NCI-H524 treated with DMSO at 0.1 percent for 48 hours (cell line): Measurements from ENCODE around the gene GUCY2C.

Experiments used
- DNase-seq: peaks from one replicate; lab custom pipeline; 2025; lab: John Stamatoyannopoulos, UW

The GUCY2C gene

DNA sequence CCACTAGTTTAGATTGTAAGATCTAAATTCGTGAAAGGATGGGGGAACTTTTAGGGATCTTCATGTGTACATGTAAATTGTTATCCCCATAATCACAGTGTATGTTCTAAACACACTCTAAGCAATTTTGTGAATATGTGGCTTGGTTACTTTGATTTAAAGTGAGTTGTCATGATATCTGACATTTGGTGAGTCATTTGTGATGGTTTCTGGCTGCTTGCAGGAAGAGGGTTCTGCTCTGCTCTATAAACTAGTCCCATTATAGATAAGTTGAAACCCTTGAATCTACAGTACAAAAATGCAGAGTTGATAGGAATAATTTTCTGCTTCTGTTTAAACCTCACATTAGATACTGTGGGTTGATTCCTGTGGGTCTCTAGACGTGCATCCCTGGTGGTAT lies 14.8 kb downstream of the GUCY2C start:
- no peak for DNase-seq

DNA sequence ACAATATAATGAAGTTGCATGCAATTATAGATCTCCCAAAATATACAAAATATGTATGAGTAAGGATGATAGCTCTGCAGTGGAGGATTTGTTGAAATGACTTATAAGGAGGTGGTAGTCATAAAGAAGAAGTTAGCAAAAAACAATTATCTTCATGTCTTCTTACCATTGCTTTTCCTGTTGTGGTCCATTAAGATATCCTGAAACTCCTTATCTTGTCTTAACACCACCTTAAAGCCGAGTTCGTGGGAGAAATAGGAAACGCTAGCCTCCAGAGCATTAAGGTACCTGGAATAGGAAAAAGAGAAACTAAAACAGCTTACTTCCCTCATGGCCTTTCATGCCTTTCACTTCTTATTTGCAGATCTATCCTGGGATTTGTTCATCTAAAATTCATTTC lies 15.2 kb downstream of the GUCY2C start:
- DNase-seq, result no peak

DNA sequence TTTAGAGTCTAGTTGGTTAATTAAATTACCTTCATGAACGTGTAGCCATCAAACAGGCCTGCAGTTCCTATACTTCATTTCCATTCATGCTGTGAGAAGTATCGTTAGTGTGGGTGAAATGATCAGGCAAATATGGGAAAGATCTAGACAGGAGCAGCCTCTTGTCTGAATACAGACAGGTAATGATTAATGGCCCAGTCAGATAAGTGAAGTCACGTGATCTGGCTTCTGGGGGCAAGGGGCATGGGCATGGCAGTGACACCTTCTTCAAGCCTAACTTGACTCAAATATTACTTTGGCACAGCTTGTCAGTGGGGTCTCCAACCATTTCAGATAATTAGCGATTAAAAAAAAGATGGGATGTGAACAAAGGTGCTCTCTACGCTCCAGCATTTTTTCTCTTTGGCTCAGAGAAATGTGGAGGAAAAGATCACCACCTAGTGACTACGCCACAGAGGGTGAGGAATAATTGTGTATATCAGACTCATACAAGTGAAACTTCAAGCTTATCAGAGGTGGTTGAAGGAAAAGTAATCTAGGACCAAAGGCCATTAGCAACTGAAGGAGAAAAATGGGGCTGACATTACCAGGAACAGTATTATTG lies 17.8 kb downstream of the GUCY2C start:
- DNase-seq, result no peak

DNA sequence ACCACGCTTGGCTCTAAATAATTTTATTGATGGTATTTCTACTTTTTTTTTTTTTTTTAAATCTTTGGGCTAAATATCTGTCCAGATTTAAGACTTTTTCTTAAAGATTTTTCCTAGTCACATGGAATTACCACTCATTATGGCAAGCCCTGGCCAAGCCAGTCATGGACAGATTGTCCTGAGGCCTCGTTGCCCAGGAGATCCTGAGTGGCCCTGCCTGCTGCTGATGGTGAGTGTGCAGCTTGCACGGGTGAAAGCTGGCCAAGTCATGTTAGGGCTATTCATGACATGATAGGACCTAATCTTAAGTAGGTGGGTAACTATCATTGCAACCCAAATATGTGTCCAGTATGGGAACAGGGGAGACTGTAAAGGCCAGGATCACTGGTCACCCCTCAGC lies 27.8 kb downstream of the GUCY2C start:
- DNase-seq, result no peak

DNA sequence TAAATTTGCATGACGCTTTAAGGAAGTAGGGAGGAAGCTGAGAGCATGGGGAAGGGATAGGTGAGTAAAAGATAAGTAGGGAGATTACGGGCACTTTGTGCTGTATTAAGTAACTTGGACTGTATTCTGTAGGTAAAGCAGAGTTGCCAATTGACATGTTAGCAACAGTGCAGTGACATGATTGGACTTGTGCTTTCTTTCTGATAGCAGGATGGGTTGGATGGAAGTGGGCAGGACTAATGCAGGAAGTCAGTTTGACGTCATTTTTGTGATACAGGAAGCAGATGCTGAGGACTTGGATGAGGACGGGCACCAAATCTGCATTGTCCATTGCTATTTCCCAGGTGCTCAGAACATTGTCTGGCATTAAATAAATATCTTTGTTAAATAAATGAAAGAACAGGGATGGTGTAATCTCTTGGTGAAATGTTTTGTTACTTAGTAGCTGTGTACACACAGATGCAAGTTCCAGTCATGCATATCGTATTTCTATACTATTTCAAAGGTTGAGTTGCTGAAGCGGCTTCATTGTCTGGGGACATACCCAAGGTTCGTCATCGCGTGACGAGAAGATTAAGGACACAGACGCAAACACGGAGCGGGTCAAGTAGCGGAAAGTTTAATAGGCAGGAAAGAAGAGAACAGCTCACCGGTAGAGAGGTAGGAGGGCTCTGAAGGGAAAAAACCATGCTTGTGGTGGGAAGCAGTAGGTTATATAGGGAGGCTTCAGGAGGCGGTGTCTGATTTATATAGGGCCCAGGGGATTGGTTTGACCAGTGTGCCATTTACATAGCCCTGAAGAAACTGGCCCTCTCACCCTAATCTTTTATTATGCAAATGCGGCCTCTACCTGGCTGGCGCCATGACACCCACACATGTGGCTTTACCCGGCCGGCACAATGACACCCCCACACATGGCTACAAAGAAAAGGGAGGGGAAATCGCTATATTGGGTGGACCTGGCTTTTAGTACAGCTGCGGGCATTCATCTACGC lies 30.7 kb downstream of the GUCY2C start:
- DNase-seq, result no peak

DNA sequence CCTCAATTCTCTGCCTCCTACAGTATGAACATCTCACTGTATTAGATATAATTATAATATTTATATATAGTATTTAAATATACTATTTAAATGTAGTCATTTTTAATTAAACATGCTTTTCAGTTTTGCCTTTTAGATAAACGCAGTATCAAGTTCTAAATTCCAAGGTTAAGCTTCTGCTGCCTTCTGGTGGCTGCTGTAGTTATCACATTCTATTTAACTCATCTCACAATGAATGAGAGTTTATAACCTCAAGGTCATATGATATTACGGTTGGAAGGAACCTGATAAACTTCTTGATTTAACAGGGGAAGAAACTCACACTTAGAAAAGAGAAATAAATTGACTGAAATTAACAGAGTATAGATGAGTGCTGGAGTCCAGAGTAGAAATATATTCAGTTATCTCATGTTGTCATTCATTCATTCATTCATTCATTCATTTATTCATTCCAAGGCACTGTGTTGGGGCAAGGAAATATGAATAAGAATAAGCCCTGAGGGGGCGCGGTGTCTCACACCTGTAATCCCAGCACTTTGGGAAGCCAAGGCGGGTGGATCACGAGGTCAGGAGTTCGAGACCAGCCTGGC lies 31.9 kb downstream of the GUCY2C start:
- DNase-seq, result no peak

DNA sequence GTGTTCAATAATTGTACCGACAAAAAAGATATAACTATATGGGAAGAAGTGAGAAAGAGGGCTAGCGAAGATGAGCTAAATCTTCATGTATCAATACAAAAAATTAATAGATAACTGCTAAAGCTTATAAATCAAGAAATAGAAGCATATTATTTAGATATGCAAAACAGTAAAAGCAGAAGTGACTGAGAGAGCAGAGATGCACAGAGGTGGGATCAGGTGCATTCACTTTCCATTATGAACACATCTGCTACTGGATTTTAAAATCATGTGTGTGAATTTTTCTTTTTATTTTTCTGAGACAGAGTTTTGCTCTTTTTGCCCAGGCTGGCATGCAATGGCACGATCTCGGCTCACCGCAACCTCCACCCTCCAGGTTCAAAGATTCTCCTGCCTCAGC lies 33.4 kb downstream of the GUCY2C start:
- no peak for DNase-seq

DNA sequence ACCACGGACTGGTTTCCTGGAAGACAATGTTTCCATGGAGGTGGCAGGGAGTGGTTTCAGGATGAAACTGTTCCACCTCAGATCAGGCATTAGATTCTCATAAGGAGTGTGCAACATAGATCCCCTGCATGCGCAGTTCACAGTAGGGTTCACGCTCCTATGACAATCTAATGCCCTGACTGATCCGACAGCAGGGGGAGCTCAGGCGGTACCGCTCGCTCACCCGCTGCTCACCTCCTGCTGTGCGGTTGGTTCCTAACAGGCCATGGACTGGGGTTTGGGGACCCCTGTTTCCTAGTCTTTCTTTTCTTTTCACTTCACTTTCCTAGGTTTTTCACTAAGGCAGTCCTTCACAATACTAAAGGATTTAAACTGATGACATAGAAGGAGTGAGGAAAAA lies 39.6 kb downstream of the GUCY2C start:
- no peak for DNase-seq

DNA sequence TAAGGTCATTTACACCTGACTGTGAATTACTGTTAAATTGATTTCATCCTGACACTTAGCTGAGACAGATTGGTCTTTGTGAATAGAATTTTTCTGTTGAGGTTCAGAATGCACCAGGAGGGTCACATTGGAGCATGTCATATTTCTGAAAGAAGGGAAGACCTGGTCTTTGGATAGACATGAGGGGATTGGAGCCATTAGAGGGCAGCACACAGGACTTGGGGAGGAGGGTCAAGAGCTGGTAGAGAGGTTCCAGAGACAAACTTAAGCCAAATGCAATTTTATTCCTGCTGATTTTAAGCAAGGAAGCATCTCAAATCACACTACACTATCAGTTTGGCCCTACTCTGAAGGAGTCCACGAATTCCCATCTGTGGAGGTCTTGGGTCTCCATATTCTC lies 41.1 kb downstream of the GUCY2C start:
- no peak for DNase-seq

DNA sequence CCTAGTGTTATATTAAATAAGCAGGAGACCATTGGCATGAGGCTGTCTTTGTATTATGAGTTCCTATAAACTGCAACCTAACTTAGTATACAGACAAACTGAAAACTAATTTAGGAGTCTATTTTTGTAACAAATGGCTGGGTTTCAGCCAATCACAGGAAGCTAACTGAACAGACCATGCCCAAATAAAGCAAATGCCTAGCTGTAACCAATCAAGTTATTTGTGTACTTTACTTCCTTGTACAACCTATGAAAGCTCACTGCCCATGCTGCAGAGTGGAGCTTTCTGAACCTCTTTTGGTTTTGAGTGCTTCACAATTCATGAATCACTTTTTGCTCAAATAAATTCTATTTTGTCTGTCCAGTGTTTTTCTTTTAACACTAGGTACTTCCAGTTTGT lies 41.6 kb downstream of the GUCY2C start:
- no peak for DNase-seq

DNA sequence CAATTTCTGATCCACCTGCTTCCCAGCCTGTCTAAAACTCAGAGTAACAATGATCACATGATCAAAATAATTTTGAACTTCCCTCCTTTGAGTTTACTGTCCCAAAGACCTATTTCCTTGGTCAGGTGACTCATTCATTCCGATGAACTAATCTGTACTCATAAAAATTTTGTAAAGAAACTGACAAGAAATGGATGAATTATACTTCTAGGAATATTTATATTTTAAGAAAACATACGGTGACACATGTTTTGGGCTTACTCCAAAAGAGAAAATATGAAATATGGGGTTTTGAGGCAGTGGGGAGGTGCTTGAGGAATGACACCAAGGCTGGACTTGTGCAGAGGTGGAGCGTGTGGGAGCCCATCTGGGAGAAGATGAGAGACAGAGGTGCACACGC lies 42.0 kb downstream of the GUCY2C start:
- DNase-seq, result no peak

DNA sequence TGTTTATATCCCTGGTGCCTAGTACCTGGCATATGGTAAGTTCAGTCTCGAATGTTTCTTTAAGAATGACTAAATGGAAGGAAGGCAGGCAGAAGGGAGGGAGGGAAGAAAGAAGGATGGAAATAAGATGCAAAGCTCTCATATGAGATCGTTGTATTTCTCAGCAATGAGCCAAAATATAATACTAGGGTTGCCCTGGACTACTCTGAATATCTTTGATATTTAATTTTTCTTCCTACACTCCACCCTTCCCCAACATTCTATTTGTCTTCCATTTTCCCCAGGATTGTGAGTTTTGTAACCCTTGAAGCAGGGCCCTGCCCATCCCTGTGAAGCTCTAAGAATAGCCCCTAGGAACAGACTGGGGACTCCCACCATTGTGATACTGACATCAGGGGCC lies 43.9 kb downstream of the GUCY2C start:
- no peak for DNase-seq

DNA sequence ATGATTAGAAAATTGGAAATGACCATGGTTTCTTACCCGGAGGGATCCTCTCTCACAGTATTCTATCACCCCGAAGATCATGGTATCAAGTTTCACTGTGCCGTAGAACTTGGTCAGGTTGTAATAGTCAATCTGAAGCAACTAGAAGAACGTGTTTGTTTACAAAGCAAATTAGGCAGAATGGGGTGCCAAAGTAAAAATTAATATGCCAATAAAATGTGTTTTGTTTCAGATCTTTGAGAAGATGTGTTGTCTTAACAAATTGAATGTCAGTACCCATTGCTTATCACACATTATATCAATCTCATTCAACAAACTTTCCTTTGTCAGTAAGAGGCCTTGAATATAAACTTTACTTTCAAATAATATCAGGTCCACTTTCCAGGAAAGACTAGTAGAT lies 45.0 kb downstream of the GUCY2C start:
- DNase-seq, result no peak

DNA sequence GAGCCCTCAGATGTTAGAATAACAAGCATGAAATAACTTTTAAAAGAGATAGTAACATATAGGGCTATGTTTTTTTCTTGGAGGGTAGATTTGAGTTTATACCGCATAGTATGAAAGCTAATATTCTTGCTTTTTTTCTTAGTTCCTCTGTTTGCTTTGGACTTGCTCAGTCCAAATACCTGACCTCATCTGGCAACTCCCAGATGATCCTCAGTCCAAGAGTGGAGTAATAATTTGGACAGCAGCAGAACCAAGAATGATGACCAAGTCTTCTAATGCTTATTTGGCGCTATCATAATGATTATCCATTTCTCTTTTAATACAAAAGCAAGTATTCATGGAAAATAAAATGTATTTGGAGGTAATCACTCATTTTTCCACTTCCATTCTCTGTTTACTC lies 45.6 kb downstream of the GUCY2C start:
- no peak for DNase-seq

DNA sequence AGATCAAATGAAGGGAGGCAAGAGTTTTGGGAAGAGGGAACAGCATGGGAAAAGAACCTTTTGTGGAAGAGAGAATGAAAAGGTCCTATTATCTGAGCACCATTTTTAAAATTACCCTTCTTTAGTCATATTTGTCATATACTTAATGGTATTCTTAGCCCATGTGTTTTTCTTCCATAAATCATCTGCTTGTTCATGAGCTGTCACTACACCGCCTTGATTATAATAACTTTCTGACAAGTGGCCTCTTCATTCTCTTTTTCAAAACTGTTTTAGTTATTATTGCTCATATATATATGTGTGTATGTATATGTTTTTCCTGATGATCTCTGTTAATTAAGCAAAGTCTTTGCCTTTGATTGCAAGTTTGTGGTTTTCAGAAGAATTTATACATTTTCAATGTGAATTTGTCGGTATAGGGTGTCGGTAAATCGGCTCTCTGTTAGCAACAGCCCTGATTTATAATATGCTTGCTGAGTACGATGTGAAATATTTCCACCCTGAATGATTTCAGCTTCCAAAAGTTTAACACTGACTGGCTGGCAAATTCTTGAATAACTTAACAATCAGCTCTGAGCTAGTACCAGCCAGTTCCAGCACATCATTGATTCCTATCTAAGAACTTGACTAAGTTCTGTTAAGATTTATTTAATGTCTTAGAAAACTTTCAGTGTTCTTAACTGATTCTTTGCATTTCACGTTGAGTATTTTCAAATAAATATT lies 49.2 kb downstream of the GUCY2C start:
- DNase-seq, result no peak

DNA sequence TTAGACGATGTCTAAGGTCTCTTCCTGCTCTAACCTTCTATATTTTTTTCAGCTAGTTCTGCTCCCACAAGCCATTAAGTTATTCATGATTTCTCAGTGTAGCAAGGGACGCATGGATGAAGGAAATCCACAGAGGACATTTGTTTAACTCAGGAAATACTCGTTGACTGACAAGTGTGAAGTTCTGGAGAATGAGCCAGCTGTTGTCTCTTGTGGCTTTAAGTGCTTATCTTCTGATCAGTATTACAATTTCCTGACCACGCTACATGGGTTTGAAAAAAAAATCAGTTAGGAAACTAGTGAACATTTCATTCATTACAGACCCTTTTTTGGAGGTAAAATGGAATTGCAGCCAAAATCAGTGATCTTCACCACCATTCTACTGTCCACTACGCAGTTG lies 53.1 kb downstream of the GUCY2C start:
- no peak for DNase-seq

DNA sequence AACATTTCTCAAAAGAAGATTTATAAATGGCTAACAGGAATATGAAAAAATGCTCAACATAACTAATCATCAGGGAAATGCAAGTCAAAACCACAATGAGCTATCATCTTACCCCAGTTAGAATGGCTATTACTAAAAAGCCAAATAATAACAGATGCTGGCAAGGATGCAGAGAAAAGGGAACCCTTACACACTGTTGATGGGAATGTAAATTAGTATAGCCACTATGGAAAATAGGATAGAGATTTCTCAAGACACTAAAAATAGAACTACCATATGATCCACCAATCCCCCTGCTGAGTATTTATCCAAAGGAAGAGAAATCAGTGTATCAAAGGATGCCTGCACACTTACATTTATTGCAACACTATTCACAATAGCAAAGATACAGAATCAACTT lies 58.3 kb downstream of the GUCY2C start:
- no peak for DNase-seq

DNA sequence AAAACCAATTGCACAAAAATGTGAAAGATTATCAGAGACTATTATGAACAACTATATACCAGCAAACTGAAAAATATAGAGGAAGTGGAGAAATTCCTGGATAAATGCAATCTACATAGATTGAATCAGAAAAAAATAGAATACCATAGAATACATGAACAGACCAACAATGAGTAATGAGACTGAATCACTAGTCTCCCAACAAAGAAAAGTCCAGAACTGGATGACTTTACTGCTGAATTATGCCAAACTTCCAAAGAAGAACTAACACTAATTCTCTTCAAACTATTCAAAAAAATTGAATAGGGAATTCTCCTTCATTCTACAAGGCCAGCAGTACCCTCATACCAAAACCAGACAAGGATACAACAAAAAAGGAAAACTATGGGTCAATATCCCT lies 60.6 kb downstream of the GUCY2C start:
- no peak for DNase-seq

DNA sequence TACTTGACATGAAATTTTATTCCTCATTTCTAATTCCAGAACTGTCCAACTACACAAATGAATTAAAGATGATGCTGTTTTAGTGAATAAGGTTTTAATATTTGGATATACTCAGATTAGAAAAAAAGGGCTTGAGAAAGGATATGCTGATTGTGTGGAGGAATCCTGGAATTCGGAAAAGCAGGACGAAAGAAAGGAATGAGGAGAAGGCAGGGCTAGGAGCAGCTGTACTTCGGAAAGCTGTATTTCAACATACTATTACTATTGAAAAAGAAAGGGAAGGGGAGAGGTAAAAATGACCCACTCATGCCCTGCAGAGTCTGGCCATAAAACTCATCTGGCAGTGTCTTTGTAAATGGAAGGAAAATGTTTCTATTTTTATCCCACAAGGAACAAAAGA lies 65.6 kb downstream of the GUCY2C start:
- no peak for DNase-seq

DNA sequence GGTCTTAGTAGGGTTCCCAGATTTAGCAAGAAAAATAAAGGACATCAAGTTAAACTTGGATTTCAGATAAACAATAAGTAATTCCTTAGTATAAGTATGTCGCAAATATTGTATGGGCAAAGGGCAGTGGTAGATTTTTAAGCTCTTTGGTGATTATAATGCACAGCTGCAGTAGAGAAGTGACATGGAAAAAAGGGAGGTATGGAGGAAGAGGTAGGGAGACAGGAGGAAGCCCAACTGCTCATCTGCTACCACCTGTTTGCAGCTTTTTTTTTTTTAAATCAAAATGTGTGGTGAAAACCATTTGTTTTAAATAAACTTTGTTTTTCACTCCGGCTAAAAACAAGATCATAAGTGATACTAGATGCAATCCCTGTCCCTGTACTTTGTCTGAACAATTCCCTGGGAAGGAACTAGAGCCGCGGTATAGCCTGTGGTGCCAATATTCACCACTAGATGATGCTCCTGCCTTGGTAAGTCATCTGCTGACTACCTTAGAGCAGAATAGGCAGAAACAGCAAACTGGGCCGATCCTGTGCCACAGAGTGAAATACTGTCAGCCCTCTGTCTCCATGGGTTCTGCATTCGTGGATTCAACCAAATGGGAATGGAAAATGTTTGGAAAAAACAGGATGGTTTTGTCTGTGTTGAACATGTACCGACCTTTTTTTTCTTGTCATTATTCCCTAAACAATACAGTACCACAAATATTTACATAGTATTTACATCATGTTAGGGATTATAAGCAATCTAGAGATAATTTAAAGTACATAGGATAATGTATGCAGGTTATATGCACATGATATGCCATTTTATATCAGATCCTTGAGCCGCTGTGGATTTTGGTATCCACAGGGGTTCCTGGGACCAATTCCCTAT lies 66.3 kb downstream of the GUCY2C start:
- no peak for DNase-seq

DNA sequence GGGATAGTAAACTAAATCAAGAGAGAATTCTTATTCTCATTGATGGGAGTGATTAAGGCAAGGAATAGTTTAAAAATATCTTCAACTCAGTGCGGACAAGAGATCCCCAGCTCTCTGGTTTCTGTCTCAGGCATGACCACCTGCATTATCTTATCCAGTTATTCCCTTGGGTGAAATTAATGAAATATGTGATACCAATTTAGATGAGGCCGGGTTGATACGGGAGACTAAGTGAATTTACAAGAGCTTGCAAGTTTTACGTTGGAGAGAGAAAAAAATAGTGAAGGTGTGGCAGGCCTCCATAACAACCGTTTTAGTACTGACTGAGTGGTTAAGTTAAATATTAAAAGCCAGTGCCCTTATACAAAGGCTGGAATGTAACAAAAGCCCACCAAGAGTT lies 67.6 kb downstream of the GUCY2C start:
- DNase-seq, result no peak

DNA sequence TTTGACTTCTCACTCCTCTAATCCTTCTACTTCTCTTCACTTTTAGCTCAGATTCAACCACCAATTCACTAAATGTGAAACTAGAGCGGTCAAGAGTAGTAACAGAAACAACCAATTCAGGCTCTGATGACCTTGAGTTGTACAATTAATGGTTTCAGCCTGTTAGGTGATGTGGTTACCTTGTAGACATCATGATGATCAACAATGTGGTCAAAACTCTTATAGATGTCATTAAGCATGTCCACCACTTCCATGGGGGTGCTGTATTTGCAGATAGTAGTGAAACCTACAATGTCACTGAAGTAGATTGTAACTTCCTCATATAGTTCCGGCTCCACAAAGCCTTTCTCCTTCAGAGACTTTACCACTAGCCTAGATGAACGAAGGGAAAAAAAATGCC lies 74.6 kb downstream of the GUCY2C start:
- no peak for DNase-seq
